Lung (tissue), 12 donors: ENCODE data around the gene MSANTD2. TPM values are rescaled to one million over a fixed set of nuclear protein-coding genes. Genes with fewer than 3 reads are reported as not detected.

Experiments
- ATAC-seq: fragments of 200-7000 bp; cut with Tn5 transposase; one replicate; pipeline ENCODE4 v1.9.1; 2020; ENCODE audit warnings: moderate number of reproducible peaks; ENCODE audit not compliant: insufficient read depth, low FRiP score
- DNase-seq, 3 donors: peaks; one replicate each; pipeline ENCODE4 v3.0.0-alpha.2; 2013 to 2017
- H3K27ac ChIP-seq, 2 donors: one replicate each; pipeline ENCODE4 v1.5.1; 2013; ENCODE audit warnings: mild to moderate bottlenecking in 2 of 2, moderate library complexity in 2 of 2, control low read depth in 1 of 2, inconsistent platforms in 1 of 2, low read depth in 1 of 2, low read length in 1 of 2
- H3K27me3 ChIP-seq, 3 donors: one replicate each; pipeline ENCODE4 v1.5.1; 2013; ENCODE audit warnings: low read length in 2 of 3; ENCODE audit not compliant: control insufficient read depth in 3 of 3, insufficient read depth in 3 of 3
- H3K36me3 ChIP-seq, 4 donors: one replicate each; pipeline ENCODE4 v1.5.1; 2013; ENCODE audit warnings: low read length in 4 of 4, mild to moderate bottlenecking in 1 of 4, moderate library complexity in 1 of 4; ENCODE audit not compliant: control insufficient read depth in 4 of 4, insufficient read depth in 4 of 4
- H3K4me1 ChIP-seq, 5 donors: one replicate each; pipeline ENCODE4 v1.5.1; 2013; ENCODE audit warnings: low read length in 5 of 5, mild to moderate bottlenecking in 2 of 5, moderate library complexity in 1 of 5; ENCODE audit not compliant: control insufficient read depth in 5 of 5, insufficient read depth in 5 of 5
- H3K4me3 ChIP-seq: one replicate; pipeline ENCODE4 v1.5.1; 2013; ENCODE audit warnings: mild to moderate bottlenecking, control low read depth, moderate library complexity
- H3K9ac ChIP-seq, 2 donors: one replicate each; pipeline ENCODE4 v1.5.1; 2013; ENCODE audit warnings: low read length in 2 of 2, control low read depth in 1 of 2; ENCODE audit not compliant: insufficient read depth in 1 of 2
- H3K9me3 ChIP-seq, 4 donors: one replicate each; pipeline ENCODE4 v1.5.1; 2013; ENCODE audit warnings: low read length in 3 of 4, mild to moderate bottlenecking in 1 of 4, moderate library complexity in 1 of 4; ENCODE audit not compliant: control insufficient read depth in 4 of 4, insufficient read depth in 3 of 4
- WGBS, 2 donors: extraction: QIAGEN DNeasy Blood & Tissue Kit; methylation state at CpG; one replicate each; pipeline ENCODE4 v1.1.7; 2013; 5-methylcytosine and 5-hydroxymethylcytosine counted together
- polyA plus RNA-seq, 2 donors: library from polyadenylated mRNA; stranded (reverse); fragments of 200-250 nt; gene quantifications; one replicate each; pipeline ENCODE4 v1.2.1, GENCODE V29; 2013
- total RNA-seq, 2 donors: library from RNA; depleted of rRNA in 1 of 2; stranded (reverse); fragments of >200 nt in 1 of 2; gene quantifications; one replicate each; pipeline ENCODE4 v1.2.1, GENCODE V29; 2014 to 2021
- TF ChIP-seq, protein P1 (sequence below): IDR thresholded peaks from 2 replicates; pipeline ENCODE4 v1.5.1; 2012; ENCODE audit warnings: mild to moderate bottlenecking; ENCODE audit errors: control extremely low read depth, extremely low read depth
- donor health status: control.
- donor health status: control.
- donor health status: Bipolar disorder and iron deficiency.
- donor health status: healthy.
- donor health status: DM: yes; HTN: yes; CAD: no.

The MSANTD2 gene
- total and polyA plus RNA-seq, 4 donors, result 3.9 to 33.6 (median 15.7) TPM

- DNase-seq (no peak), ATAC-seq (no peak)
- H3K9me3 ChIP-seq, result no peaks in the 10 kb centered on the region
- H3K27me3 ChIP-seq, result peaks cover 0 to 2% (median 0%) of the 10 kb centered on the region in 3 donors
- no peak overlapping the region for H3K9ac ChIP-seq
- WGBS, 2 donors, result 84 to 87% methylated on average over 10 of the region's 10 CpGs
- TF ChIP-seq, protein P1, sequence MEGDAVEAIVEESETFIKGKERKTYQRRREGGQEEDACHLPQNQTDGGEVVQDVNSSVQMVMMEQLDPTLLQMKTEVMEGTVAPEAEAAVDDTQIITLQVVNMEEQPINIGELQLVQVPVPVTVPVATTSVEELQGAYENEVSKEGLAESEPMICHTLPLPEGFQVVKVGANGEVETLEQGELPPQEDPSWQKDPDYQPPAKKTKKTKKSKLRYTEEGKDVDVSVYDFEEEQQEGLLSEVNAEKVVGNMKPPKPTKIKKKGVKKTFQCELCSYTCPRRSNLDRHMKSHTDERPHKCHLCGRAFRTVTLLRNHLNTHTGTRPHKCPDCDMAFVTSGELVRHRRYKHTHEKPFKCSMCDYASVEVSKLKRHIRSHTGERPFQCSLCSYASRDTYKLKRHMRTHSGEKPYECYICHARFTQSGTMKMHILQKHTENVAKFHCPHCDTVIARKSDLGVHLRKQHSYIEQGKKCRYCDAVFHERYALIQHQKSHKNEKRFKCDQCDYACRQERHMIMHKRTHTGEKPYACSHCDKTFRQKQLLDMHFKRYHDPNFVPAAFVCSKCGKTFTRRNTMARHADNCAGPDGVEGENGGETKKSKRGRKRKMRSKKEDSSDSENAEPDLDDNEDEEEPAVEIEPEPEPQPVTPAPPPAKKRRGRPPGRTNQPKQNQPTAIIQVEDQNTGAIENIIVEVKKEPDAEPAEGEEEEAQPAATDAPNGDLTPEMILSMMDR, result no peak
- H3K27ac ChIP-seq, result no peak overlapping the region
- H3K4me1 ChIP-seq, result no peaks in the 10 kb centered on the region
- H3K36me3 ChIP-seq, result peaks cover 0 to 1% (median 0%) of the 10 kb centered on the region in 4 donors
- H3K4me3 ChIP-seq, result no peak overlapping the region
These were observed 11.4 kb upstream of the MSANTD2 start for GRCh38 chr11:124811399-124812125.

GRCh38 chr11:124807660-124808270, 7.6 kb upstream of the MSANTD2 start:
- ATAC-seq (no peak), DNase-seq (no peak)
- Histone ChIP-seq H3K27me3 (no peaks in the 10 kb centered on the region), H3K9me3 (no peaks in the 10 kb centered on the region), H3K4me1 (no peaks in the 10 kb centered on the region), H3K27ac (no peak overlapping the region), H3K9ac (no peak overlapping the region), H3K36me3 (peaks cover 0 to 4% (median 0%) of the 10 kb centered on the region in 4 donors), H3K4me3 (no peak overlapping the region)
- TF ChIP-seq, protein P1, result no peak
- 86 to 88% methylated on average over 6 of the region's 6 CpGs for WGBS, 2 donors

DNA sequence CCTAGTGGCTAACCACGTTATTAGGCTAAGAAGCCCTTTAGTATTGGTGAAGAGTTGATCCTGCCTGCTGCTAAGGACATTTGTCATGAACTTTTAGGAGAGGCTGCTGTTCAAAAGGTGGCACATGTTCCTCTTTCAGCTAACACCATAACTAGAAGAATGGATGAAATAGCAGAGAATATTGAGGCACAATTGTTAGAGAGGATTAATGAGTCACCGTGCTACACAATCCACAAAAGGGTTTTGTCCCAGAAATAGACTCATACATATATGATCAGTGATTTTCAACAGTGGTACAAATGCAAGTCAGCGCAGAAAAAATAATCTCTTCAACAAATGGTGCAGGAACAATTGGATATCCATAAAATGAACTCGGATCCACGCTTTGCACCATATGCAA, 7.0 kb upstream of the MSANTD2 start:
- DNase-seq, result no peak
- Histone ChIP-seq H3K4me1 (no peaks in the 10 kb centered on the region), H3K27ac (no peak overlapping the region), H3K9ac (no peak overlapping the region), H3K36me3 (peaks cover 0 to 4% (median 0%) of the 10 kb centered on the region in 4 donors), H3K27me3 (no peaks in the 10 kb centered on the region), H3K4me3 (no peak overlapping the region), H3K9me3 (no peaks in the 10 kb centered on the region)
- ATAC-seq, result no peak
- TF ChIP-seq, protein P1, result no peak
- 94 to 97% methylated on average over 5 of the region's 5 CpGs for WGBS, 2 donors
